ENCODE data around the gene ING5.

DNA sequence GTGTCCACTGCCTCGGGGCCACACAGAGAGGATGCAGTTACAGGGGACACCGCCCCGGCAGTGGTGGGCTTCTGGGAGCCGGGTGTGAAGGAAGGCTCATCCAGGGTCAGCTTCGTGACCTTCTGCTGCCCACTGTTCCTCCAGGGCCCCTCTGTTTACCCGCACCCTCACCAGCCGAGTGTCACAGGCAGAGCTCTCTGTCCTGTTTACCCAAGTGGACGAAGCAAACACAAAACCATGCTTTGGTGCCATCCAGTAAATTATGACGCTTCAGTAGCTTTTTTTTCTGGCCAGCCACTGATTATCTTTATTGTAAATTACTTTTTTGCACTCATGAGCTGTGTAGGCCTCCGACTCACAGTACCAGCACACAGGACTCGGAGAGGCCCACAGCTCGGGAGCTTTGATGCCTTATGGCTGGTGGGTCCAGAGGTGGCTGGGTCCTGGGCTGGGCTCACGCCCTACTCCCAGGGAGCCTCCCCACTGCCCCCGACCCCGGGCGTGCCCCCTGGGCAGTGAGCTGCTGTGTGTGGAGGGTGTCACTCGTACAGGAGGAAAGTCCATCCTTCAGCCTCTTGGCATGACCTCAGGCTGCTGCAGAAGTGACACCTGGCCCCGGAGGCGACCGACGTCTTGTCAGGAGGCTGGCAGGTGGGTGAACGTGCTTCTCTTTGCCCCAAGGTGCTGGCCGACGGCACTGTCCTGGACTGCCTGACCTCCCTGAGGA lies 42.4 kb downstream of the ING5 start:
- TF ChIP-seq POLR2A (IDR thresholded peaks at IDR 0.05; ENCODE audit: low read depth, low read length) (no peak), POLR2AphosphoS5 (IDR thresholded peaks at IDR 0.05; ENCODE audit: low read depth, low read length) (no peak), TAF1 (IDR thresholded peaks at IDR 0.05; ENCODE audit: borderline replicate concordance, low read depth, low read length) (no peak)
